Measurements from ENCODE around the gene TSHZ3. TPM values are rescaled to one million over a fixed set of nuclear protein-coding genes. Genes with fewer than 3 reads are reported as not detected.

The TSHZ3 gene
- total and polyA plus RNA-seq, 2 of the 13 experiments (the other 11 are each of a cell fraction or from before 2014, with no cell fraction given) = not detected

DNA sequence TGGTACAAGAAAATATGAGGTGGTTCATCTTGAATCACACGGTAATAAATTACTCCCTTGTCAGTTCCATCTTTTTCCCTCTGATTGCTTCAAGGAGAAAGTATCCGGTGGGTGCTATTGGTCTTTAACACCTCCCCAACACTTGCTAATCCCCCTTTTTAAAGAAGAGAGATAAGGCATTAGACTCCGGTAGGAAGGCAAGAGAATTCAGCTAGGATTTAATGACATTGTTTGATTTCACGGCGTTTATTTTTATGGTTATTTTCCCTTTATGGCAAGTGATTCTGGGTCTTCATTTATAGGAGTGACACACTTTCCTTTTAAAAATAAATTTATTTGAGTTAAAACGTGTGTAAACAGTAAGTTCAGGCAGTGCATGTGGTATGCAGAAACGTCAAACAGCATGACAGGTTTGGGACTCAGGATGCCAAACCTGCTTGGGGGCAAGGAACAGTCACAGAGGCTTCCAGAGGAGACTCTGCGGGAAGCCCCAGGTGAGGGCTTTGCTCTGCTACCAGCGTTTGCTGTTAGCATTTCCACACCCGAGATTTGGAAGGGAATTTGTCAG lies 36.5 kb downstream of the TSHZ3 start:
- H3K4me2 ChIP-seq (ENCODE audit: low read depth, low read length) = no peak overlapping the region
- BruUV-seq (replicated peaks) = no TSS peak
- intact Hi-C loops (cut with micrococcal nuclease; ENCODE audit: unreplicated experiment) (no loop called here), in situ Hi-C loops (cut with HindIII; ENCODE audit: extremely low pct_ligation_motif_present, low pct_unique_long_range_greater_than_20kb) (no loop called here)
- H3K4me3 ChIP-seq (replicated peaks in 1 of 3; ENCODE audit: insufficient read depth in 1 of 3, low read depth in 2 of 3, low read length in 3 of 3) = no peak overlapping the region
- no peaks in the 10 kb centered on the region for H3K9me3 ChIP-seq (ENCODE audit: low read length)
- no peaks in the 10 kb centered on the region for H3K4me1 ChIP-seq (ENCODE audit: insufficient read depth, low read length)
- peaks cover 0 to 3% of the 10 kb centered on the region in 2 experiments; a peak in 1 of 5 replicates for H3K27me3 ChIP-seq (ENCODE audit: control insufficient read depth in 1 of 2, insufficient read depth in 2 of 2, low read length in 2 of 2)
- no peak for ATAC-seq
- no peak for FAIRE-seq
- POLR2A ChIA-PET = no interaction called here
- no peak overlapping the region for H3K27ac ChIP-seq (ENCODE audit: extremely low read length, insufficient read depth, low read length)
- no peak for TF ChIP-seq CHCHD3 (CRISPR knock-in tag; IDR thresholded peaks at IDR 0.05)
- TF ChIP-seq ZNF589 (CRISPR knock-in tag; conservative IDR thresholded peaks at IDR 0.05) = no peak
- no peak for TF ChIP-seq CENPBD1 (CRISPR knock-in tag; IDR thresholded peaks at IDR 0.05; ENCODE audit: borderline replicate concordance, low read depth)
- no peak for TF ChIP-seq THYN1 (CRISPR knock-in tag; IDR thresholded peaks at IDR 0.05; ENCODE audit: borderline replicate concordance, low read depth)
- TF ChIP-seq HDAC2 (CRISPR knock-in tag; IDR thresholded peaks at IDR 0.05) = no peak
- no peak for TF ChIP-seq KLF15 (CRISPR knock-in tag; IDR thresholded peaks at IDR 0.05; ENCODE audit: borderline replicate concordance)
- TF ChIP-seq ONECUT2 (CRISPR knock-in tag; IDR thresholded peaks at IDR 0.05) = no peak
- TF ChIP-seq, protein P1, sequence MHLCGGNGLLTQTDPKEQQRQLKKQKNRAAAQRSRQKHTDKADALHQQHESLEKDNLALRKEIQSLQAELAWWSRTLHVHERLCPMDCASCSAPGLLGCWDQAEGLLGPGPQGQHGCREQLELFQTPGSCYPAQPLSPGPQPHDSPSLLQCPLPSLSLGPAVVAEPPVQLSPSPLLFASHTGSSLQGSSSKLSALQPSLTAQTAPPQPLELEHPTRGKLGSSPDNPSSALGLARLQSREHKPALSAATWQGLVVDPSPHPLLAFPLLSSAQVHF (CRISPR knock-in tag; IDR thresholded peaks at IDR 0.05) = no peak
- no peak for TF ChIP-seq TMF1 (CRISPR knock-in tag; IDR thresholded peaks at IDR 0.05; ENCODE audit: low read depth)
- TF ChIP-seq ZBTB8A (CRISPR knock-in tag; IDR thresholded peaks at IDR 0.05; ENCODE audit: borderline replicate concordance, low read depth) = no peak
- TF ChIP-seq, protein P2, sequence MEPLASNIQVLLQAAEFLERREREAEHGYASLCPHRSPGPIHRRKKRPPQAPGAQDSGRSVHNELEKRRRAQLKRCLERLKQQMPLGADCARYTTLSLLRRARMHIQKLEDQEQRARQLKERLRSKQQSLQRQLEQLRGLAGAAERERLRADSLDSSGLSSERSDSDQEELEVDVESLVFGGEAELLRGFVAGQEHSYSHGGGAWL (CRISPR knock-in tag; IDR thresholded peaks at IDR 0.05) = no peak
- no peak for TF ChIP-seq MYC (CRISPR knock-in tag; IDR thresholded peaks at IDR 0.05; ENCODE audit: borderline replicate concordance)
- no peak for TF ChIP-seq RBM22 (optimal IDR thresholded peaks at IDR 0.05; ENCODE audit: low read length)
- no peak for TF ChIP-seq POLR2A (IDR thresholded peaks at IDR 0.05; ENCODE audit: insufficient read depth in 1 of 2, low read depth in 2 of 2, low read length in 2 of 2)
- no peak for TF ChIP-seq ZNF124 (CRISPR knock-in tag; IDR thresholded peaks at IDR 0.05)
- 21% methylated on average over 10 of the region's 10 CpGs for WGBS (ENCODE audit: low lambda C conversion rate)
- DNase-seq (ENCODE audit: low spot score) = no peak
- no peak overlapping the region for H2AFZ ChIP-seq (ENCODE audit: low read length)
- CTCF ChIA-PET (ENCODE audit: low intra/inter-chr PET ratio, low total read pairs) = no interaction called here
- no peaks in the 10 kb centered on the region for H3K36me3 ChIP-seq (replicated peaks in 1 of 2; ENCODE audit: control insufficient read depth in 1 of 2, insufficient read depth in 2 of 2, low read length in 2 of 2)
- no peaks in the 10 kb centered on the region for H3K79me2 ChIP-seq (ENCODE audit: insufficient read depth, low read length)
- no peaks in the 10 kb centered on the region for H4K20me1 ChIP-seq (ENCODE audit: insufficient read depth, low read length)
- H3K9ac ChIP-seq (ENCODE audit: insufficient read depth, low read depth, low read length) = no peak overlapping the region

Measured in HepG2 (cell line).